ENCODE measurements around the gene LCE5A.

The LCE5A gene

GRCh38 chr1:152497273-152497672 lies 13.3 kb upstream of the LCE5A start:
- H3K4me3 ChIP-seq (ENCODE audit: low read depth, low read length): no peak overlapping the region
- no peaks in the 10 kb centered on the region for H3K36me3 ChIP-seq (ENCODE audit: control insufficient read depth, insufficient read depth, low read length)
- no peaks in the 10 kb centered on the region for H3K4me1 ChIP-seq (ENCODE audit: control insufficient read depth, insufficient read depth, low read length)
- H3K9me3 ChIP-seq (ENCODE audit: control insufficient read depth, insufficient read depth, low read length): peaks cover 11% of the 10 kb centered on the region
- H3K27me3 ChIP-seq (ENCODE audit: control insufficient read depth, insufficient read depth, low read length): no peaks in the 10 kb centered on the region
- no peak overlapping the region for H3K9ac ChIP-seq (ENCODE audit: low read depth, low read length)

- Histone ChIP-seq H3K4me3 (ENCODE audit: low read depth, low read length) (no peak overlapping the region), H3K9ac (ENCODE audit: low read depth, low read length) (no peak overlapping the region), H3K9me3 (ENCODE audit: control insufficient read depth, insufficient read depth, low read length) (peaks cover 19% of the 10 kb centered on the region), H3K36me3 (ENCODE audit: control insufficient read depth, insufficient read depth, low read length) (no peaks in the 10 kb centered on the region), H3K27me3 (ENCODE audit: control insufficient read depth, insufficient read depth, low read length) (no peaks in the 10 kb centered on the region), H3K4me1 (ENCODE audit: control insufficient read depth, insufficient read depth, low read length) (no peaks in the 10 kb centered on the region)
Observed at GRCh38 chr1:152501704-152502103, 8.9 kb upstream of the LCE5A start.

- Histone ChIP-seq H3K27me3 (ENCODE audit: control insufficient read depth, insufficient read depth, low read length) (no peaks in the 10 kb centered on the region), H3K9me3 (ENCODE audit: control insufficient read depth, insufficient read depth, low read length) (peaks cover 20% of the 10 kb centered on the region), H3K36me3 (ENCODE audit: control insufficient read depth, insufficient read depth, low read length) (no peaks in the 10 kb centered on the region), H3K9ac (ENCODE audit: low read depth, low read length) (no peak overlapping the region), H3K4me3 (ENCODE audit: low read depth, low read length) (no peak overlapping the region), H3K4me1 (ENCODE audit: control insufficient read depth, insufficient read depth, low read length) (no peaks in the 10 kb centered on the region)
Observed at GRCh38 chr1:152502496-152503180, 8.0 kb upstream of the LCE5A start.

- H3K27me3 ChIP-seq (ENCODE audit: control insufficient read depth, insufficient read depth, low read length): no peaks in the 10 kb centered on the region
- no peak overlapping the region for H3K9ac ChIP-seq (ENCODE audit: low read depth, low read length)
- H3K36me3 ChIP-seq (ENCODE audit: control insufficient read depth, insufficient read depth, low read length): no peaks in the 10 kb centered on the region
- peaks cover 18% of the 10 kb centered on the region for H3K9me3 ChIP-seq (ENCODE audit: control insufficient read depth, insufficient read depth, low read length)
- no peak overlapping the region for H3K4me3 ChIP-seq (ENCODE audit: low read depth, low read length)
- no peaks in the 10 kb centered on the region for H3K4me1 ChIP-seq (ENCODE audit: control insufficient read depth, insufficient read depth, low read length)
Observed at GRCh38 chr1:152505083-152505482, 5.5 kb upstream of the LCE5A start.

- no peaks in the 10 kb centered on the region for H3K36me3 ChIP-seq (ENCODE audit: control insufficient read depth, insufficient read depth, low read length)
- H3K4me3 ChIP-seq (ENCODE audit: low read depth, low read length): no peak overlapping the region
- no peaks in the 10 kb centered on the region for H3K4me1 ChIP-seq (ENCODE audit: control insufficient read depth, insufficient read depth, low read length)
- H3K9ac ChIP-seq (ENCODE audit: low read depth, low read length): no peak overlapping the region
- no peaks in the 10 kb centered on the region for H3K27me3 ChIP-seq (ENCODE audit: control insufficient read depth, insufficient read depth, low read length)
- peaks cover 19% of the 10 kb centered on the region for H3K9me3 ChIP-seq (ENCODE audit: control insufficient read depth, insufficient read depth, low read length)
Observed at GRCh38 chr1:152506899-152507498, 3.6 kb upstream of the LCE5A start.

- Histone ChIP-seq H3K4me3 (ENCODE audit: low read depth, low read length) (no peak overlapping the region), H3K36me3 (ENCODE audit: control insufficient read depth, insufficient read depth, low read length) (no peaks in the 10 kb centered on the region), H3K9ac (ENCODE audit: low read depth, low read length) (no peak overlapping the region), H3K9me3 (ENCODE audit: control insufficient read depth, insufficient read depth, low read length) (peaks cover 12% of the 10 kb centered on the region), H3K4me1 (ENCODE audit: control insufficient read depth, insufficient read depth, low read length) (no peaks in the 10 kb centered on the region), H3K27me3 (ENCODE audit: control insufficient read depth, insufficient read depth, low read length) (no peaks in the 10 kb centered on the region)
Observed at GRCh38 chr1:152511596-152511995, 993 bp downstream of the LCE5A start.

GRCh38 chr1:152513081-152513480 lies 2.5 kb downstream of the LCE5A start:
- Histone ChIP-seq H3K27me3 (ENCODE audit: control insufficient read depth, insufficient read depth, low read length) (no peaks in the 10 kb centered on the region), H3K9me3 (ENCODE audit: control insufficient read depth, insufficient read depth, low read length) (peaks cover 11% of the 10 kb centered on the region), H3K36me3 (ENCODE audit: control insufficient read depth, insufficient read depth, low read length) (no peaks in the 10 kb centered on the region), H3K4me1 (ENCODE audit: control insufficient read depth, insufficient read depth, low read length) (no peaks in the 10 kb centered on the region), H3K4me3 (ENCODE audit: low read depth, low read length) (no peak overlapping the region), H3K9ac (ENCODE audit: low read depth, low read length) (no peak overlapping the region)

- Histone ChIP-seq H3K9ac (ENCODE audit: low read depth, low read length) (no peak overlapping the region), H3K9me3 (ENCODE audit: control insufficient read depth, insufficient read depth, low read length) (peaks cover 11% of the 10 kb centered on the region), H3K4me1 (ENCODE audit: control insufficient read depth, insufficient read depth, low read length) (no peaks in the 10 kb centered on the region), H3K27me3 (ENCODE audit: control insufficient read depth, insufficient read depth, low read length) (no peaks in the 10 kb centered on the region), H3K36me3 (ENCODE audit: control insufficient read depth, insufficient read depth, low read length) (no peaks in the 10 kb centered on the region), H3K4me3 (ENCODE audit: low read depth, low read length) (no peak overlapping the region)
Observed at GRCh38 chr1:152514715-152515433, 4.3 kb downstream of the LCE5A start.

GRCh38 chr1:152515434-152515783 lies 4.8 kb downstream of the LCE5A start:
- no peaks in the 10 kb centered on the region for H3K27me3 ChIP-seq (ENCODE audit: control insufficient read depth, insufficient read depth, low read length)
- H3K36me3 ChIP-seq (ENCODE audit: control insufficient read depth, insufficient read depth, low read length): no peaks in the 10 kb centered on the region
- H3K4me3 ChIP-seq (ENCODE audit: low read depth, low read length): no peak overlapping the region
- no peak overlapping the region for H3K9ac ChIP-seq (ENCODE audit: low read depth, low read length)
- no peaks in the 10 kb centered on the region for H3K4me1 ChIP-seq (ENCODE audit: control insufficient read depth, insufficient read depth, low read length)
- H3K9me3 ChIP-seq (ENCODE audit: control insufficient read depth, insufficient read depth, low read length): peaks cover 11% of the 10 kb centered on the region

GRCh38 chr1:152516082-152516481 lies 5.5 kb downstream of the LCE5A start:
- no peak overlapping the region for H3K9ac ChIP-seq (ENCODE audit: low read depth, low read length)
- no peaks in the 10 kb centered on the region for H3K27me3 ChIP-seq (ENCODE audit: control insufficient read depth, insufficient read depth, low read length)
- H3K4me3 ChIP-seq (ENCODE audit: low read depth, low read length): no peak overlapping the region
- no peaks in the 10 kb centered on the region for H3K36me3 ChIP-seq (ENCODE audit: control insufficient read depth, insufficient read depth, low read length)
- H3K4me1 ChIP-seq (ENCODE audit: control insufficient read depth, insufficient read depth, low read length): no peaks in the 10 kb centered on the region
- peaks cover 11% of the 10 kb centered on the region for H3K9me3 ChIP-seq (ENCODE audit: control insufficient read depth, insufficient read depth, low read length)

- Histone ChIP-seq H3K36me3 (ENCODE audit: control insufficient read depth, insufficient read depth, low read length) (no peaks in the 10 kb centered on the region), H3K4me1 (ENCODE audit: control insufficient read depth, insufficient read depth, low read length) (no peaks in the 10 kb centered on the region), H3K9me3 (ENCODE audit: control insufficient read depth, insufficient read depth, low read length) (peaks cover 6% of the 10 kb centered on the region), H3K9ac (ENCODE audit: low read depth, low read length) (no peak overlapping the region), H3K27me3 (ENCODE audit: control insufficient read depth, insufficient read depth, low read length) (no peaks in the 10 kb centered on the region), H3K4me3 (ENCODE audit: low read depth, low read length) (no peak overlapping the region)
Observed at GRCh38 chr1:152517237-152517811, 6.7 kb downstream of the LCE5A start.

- Histone ChIP-seq H3K27me3 (ENCODE audit: control insufficient read depth, insufficient read depth, low read length) (no peaks in the 10 kb centered on the region), H3K4me1 (ENCODE audit: control insufficient read depth, insufficient read depth, low read length) (no peaks in the 10 kb centered on the region), H3K36me3 (ENCODE audit: control insufficient read depth, insufficient read depth, low read length) (no peaks in the 10 kb centered on the region), H3K9me3 (ENCODE audit: control insufficient read depth, insufficient read depth, low read length) (peaks cover 11% of the 10 kb centered on the region), H3K4me3 (ENCODE audit: low read depth, low read length) (no peak overlapping the region), H3K9ac (ENCODE audit: low read depth, low read length) (no peak overlapping the region)
Observed at GRCh38 chr1:152519851-152520250, 9.2 kb downstream of the LCE5A start.

Measured in iPS-15b (cell line).